Stomach (tissue), 4 donors: ENCODE results near the gene ELAVL2.

Source experiments
- EP300 ChIP-seq: sonication (generic); formaldehyde crosslinking; IDR thresholded peaks from one replicate; pipeline ENCODE4 v1.6.1; 2017; ENCODE audit warnings: antibody characterized with exemption
- POLR2A ChIP-seq, 4 donors: fragments of 450-650 bp; IDR thresholded peaks; one replicate each; pipeline ENCODE4 v1.6.1; 2016; ENCODE audit warnings: antibody characterized with exemption in 4 of 4, control low read depth in 2 of 4, mild to moderate bottlenecking in 1 of 4, moderate library complexity in 1 of 4
- POLR2AphosphoS5 ChIP-seq, 3 donors: sonication (generic); formaldehyde crosslinking; IDR thresholded peaks; one replicate each; pipeline ENCODE4 v1.6.1; 2016; ENCODE audit warnings: antibody characterized with exemption in 3 of 3

DNA sequence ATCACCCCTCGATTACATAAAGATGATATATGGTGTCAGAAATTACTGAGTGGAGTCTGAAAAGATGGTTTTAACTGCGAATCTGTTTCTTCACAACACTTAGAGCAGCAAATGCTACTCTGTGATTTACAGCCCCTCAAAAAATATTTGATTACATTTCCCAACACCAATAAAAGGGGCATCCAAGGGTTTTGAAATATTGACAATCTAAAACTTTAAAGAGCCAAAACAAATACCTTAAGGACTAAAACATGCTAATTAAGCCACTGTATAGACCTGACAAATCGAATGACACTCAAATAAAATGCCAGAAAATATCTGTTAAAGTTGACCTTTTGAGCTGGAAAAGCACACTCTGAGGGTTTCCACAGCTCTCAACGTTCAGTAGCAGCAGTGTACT lies 73.2 kb downstream of the ELAVL2 start:
- TF ChIP-seq POLR2A (IDR thresholded peaks at IDR 0.05) (no peak), POLR2AphosphoS5 (IDR thresholded peaks at IDR 0.05) (no peak), EP300 (no peak)
